Endometrial microvascular endothelial cells (primary cell): Measurements from ENCODE around the gene PJA2. TPM values are rescaled to one million over a fixed set of nuclear protein-coding genes. Genes with fewer than 3 reads are reported as not detected.

Source experiments
- in situ Hi-C: cut with HindIII; loops from 2 replicates; pipeline ENCODE4 v1.10.0; 2017; ENCODE audit warnings: low sequenced_read_pairs, low pct_unique_long_range_greater_than_20kb; ENCODE audit errors: inconsistent ontology term
- total RNA-seq: library from RNA; depleted of rRNA; stranded (reverse); fragments of >200 nt; gene quantifications from one replicate; pipeline ENCODE4 v1.2.3, GENCODE V29; 2015; ENCODE audit errors: inconsistent ontology term

The PJA2 gene
- total RNA-seq, 1 donor from 2014 or later = 53.4 TPM

- in situ Hi-C loops = no loop called here
Measured at GRCh38 chr5:109364977-109365376, 44.8 kb downstream of the PJA2 start.

- in situ Hi-C loops = no loop called here
Measured at GRCh38 chr5:109359642-109360041, 50.1 kb downstream of the PJA2 start.

DNA sequence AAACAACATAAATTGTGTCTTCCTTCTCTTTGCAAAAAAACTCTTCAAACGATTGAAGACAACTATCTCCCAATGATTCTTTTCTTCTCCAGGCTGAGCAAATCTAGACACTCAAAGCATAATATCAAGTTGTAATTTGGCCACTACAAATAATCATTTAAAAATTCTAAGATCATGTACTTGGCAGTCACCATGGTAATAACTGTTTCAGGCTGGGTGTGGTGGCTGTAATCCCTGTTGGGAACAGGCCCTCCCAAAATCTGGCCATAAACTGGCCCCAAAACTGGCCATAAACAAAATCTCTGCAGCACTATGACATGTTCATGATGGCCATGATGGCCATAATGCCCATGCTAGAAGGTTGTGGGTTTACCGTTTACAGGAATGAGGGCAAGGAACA, 52.0 kb downstream of the PJA2 start:
- in situ Hi-C loops = no loop called here

DNA sequence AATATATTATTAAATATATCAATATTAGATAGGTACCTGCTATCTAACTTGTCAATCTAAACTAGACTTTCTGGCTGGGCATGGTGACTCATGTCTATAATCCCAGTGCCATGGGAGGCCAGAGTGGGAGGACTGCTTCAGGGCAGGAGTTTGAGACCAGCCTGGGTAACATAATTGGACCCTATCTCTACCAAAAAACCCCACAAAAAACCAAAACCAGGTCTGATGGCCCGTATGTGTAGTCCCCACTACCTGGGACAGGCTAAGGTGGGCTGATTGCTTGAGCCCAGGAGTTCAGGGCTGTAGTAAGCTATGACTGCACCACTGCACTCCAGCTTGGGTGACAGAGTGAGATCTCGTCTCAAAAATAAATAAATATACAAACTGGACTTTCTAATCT, 55.0 kb downstream of the PJA2 start:
- in situ Hi-C loops = no loop called here

- in situ Hi-C loops = no loop called here
Measured at GRCh38 chr5:109351988-109352864, 57.5 kb downstream of the PJA2 start.

GRCh38 chr5:109350537-109351270, 59.1 kb downstream of the PJA2 start:
- in situ Hi-C loops = no loop called here

GRCh38 chr5:109349388-109349787, 60.4 kb downstream of the PJA2 start:
- in situ Hi-C loops = no loop called here

DNA sequence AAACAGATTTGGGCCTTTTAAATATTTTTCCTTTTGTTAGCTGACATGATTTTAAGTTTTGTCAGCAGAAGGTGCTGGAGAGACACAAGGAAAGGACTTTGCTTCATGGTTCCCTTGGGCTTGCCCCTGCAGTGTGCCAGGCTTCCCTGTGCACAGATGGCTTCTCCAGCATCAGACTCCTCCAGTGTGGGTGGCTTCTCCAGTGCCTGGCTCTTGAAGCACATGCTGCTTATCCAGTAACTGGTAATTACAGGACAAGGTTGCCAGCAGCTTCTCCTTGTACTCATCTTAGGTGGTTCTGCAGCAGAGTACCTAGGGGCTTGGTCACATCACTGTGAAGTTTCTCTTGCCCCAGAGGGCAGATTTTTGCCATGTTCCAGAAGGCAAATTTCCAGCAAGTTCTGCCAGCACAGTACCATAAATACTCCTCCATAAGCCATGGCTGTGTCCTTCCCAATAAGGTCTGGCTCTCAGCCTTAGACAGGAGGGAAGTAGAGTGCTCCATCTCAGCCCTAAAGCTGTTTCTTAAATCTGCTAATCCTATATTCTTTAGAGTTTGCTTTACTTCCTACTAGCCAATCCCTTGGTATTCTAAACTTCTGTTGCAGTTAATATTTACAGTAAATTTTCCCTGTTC, 62.4 kb downstream of the PJA2 start:
- in situ Hi-C loops = no loop called here

- in situ Hi-C loops = no loop called here
Measured at GRCh38 chr5:109345699-109346098, 64.1 kb downstream of the PJA2 start.

GRCh38 chr5:109340351-109340750, 69.4 kb downstream of the PJA2 start:
- in situ Hi-C loops = no loop called here

GRCh38 chr5:109335114-109335513, 74.7 kb downstream of the PJA2 start:
- in situ Hi-C loops = no loop called here

DNA sequence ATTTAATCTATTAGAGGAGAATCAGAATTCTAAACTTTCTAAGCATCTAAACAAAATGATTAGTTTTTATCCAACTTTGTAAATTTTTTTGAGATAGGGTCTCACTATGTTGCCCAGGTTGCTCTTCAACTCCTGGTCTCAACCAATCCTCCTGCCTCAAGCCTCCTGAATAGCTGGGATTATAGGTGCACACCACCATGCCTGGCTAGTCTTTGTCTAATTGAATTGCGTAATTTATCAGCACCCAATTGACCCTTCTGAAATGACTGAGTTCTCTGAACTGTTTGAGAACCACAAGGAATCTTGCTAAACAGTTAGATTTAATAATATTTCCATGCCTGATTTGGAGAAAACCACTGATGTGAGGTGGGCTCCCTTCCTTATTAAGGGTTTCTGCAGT, 75.7 kb downstream of the PJA2 start:
- in situ Hi-C loops = no loop called here

DNA sequence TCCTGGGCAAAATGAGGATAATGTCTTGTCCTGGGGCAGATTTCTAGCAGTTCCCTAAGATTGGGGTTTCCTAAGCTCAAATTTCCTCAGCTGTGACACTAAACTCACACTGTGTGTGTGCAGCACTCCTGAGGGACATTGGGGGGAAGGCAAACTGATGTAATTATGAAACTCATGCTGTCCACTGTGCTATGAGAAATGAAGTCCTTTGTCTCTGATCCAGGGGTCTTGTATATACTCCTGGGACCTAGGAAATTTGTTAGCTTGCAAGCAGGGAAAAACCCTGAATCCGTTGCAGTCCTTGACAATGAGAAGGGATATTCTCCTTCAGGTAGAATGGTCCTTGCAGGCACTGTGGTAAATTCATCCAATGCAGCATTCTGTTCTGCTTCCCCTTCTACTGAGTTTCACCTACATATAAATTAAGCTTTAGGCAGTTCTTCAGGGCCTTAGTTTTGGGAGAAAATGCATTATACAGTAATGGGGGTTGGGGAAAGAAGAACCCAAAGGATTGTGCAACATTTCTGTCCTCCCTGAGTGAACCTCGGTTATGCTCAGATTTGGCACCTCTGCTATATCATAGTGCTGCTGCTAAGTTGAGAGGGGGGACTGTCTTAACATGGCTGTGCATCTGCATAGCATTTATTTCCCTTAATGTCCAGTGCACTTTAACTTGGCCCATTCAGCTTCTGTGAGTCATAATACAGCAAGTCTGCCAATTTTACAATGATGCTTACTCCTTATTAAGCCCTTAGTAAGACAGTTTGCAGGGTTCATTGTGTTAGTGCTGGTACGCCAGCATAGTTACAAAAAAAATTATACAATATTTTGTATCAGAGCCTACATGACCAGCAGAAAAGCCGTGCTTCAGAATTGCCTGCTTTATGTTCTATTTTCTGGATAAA, 80.2 kb downstream of the PJA2 start:
- in situ Hi-C loops = no loop called here

GRCh38 chr5:109328626-109329025, 81.1 kb downstream of the PJA2 start:
- in situ Hi-C loops = no loop called here

DNA sequence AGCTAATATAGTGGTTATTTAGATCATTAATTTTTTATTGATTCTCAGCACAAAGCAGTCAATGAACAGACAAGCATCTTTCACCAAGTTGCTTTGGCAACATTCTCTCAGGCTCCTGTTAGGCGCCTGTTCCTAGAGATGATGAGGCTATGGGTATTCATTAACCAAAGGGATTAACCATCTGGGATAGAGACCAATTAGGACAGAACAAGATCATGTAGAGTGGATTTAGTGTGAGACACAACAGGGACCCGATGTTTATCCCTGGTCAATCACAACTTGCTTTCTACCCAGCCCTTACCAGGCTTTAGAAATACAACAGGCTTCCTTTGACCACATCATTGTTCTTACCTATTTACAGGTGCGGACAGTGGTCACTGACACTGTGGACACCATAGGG, 82.2 kb downstream of the PJA2 start:
- in situ Hi-C loops = no loop called here

DNA sequence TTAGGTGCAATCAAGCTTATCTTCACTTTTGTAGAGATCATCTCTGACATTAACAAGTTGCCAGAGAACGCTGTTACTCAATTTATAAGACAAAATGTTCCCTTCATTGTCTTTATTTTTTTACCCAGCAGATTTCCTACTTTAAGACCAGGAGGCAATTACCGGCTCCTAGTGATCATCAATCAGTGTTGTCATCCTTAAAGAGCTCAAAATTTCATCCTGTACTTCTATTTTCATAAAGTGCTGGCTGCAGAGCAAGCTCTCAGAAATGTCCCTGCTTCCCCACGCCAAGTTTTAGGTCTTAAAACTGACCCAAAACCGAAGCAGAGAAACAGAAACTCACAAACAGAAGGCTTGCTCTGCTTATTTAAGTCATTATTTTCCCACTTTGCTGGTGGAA, 82.9 kb downstream of the PJA2 start:
- in situ Hi-C loops = no loop called here

DNA sequence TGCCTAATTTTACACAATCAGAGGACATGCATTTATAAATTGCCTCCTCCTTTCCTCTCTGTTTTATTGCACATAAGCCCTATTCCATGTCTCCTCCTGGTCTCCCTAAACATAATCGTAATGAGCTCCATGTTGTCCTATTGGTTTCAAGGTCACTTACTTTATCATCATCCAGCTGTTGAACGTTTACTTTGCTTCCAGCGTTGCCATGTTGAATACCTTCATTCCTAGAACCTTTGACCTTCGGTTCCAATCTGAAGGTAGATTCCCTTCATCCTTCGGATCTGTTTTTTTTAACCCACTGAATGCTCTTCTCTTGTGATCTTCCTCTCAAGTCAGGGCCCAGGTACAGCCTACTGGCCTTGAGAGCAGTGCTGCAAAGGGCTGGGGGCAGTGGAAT, 84.3 kb downstream of the PJA2 start:
- in situ Hi-C loops = no loop called here

DNA sequence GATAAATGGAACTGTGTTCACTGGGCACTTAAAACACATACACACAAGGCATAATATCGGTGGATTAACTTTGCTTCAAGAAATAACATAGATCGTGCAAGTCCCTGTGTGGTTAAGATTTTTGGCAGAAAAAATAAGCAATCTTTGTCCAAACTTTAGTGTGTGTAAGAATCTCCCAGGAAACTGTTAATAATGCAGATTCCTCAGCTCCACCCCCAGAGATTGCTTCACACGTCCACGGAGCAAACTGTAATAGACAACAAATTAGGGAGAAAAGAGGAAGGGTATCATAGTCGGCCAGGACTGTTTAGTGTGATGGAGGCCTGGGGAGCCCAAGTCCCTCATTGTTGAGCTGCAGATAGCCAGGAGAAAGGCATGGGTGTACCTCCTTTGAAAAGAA, 84.8 kb downstream of the PJA2 start:
- in situ Hi-C loops = no loop called here

DNA sequence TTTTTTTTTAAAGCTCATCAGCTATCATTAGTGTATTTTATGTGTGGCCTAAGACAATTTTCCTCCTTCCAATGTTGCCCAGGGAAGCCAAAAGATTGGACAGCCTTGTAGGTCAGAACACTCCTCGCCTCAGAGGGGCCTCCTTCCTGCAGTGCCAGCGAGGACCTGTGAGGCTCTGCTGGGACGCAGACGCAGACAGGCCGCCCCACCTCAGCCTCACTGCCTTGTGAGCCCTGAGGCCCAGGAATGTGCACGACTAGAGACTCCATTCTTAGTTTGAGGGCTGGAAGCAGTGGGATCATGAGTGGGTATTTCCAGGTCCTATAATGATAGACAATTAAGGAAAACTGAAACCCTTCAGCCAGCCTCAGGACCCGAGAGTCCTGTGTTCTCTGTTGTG, 85.4 kb downstream of the PJA2 start:
- in situ Hi-C loops = no loop called here
